ENCODE measurements around the gene CASS4. TPM values are rescaled to one million over a fixed set of nuclear protein-coding genes. Genes with fewer than 3 reads are reported as not detected.

The CASS4 gene
- total RNA-seq, 4 donors from 2014 or later: 1.1 to 1.4 (median 1.1) TPM; not detected in 1

- in situ Hi-C loops (cut with MboI; ENCODE audit: low pct_ligation_motif_present in 1 of 4, low pct_unique_long_range_greater_than_20kb in 1 of 4, low sequenced_read_pairs in 3 of 4): no loop called here
- WGBS, 2 donors (ENCODE audit: low coverage in 1 of 2): 91 to 93% methylated on average over 1 of the region's 1 CpG
- Histone ChIP-seq H3K9me3 (no peaks in the 10 kb centered on the region), H3K4me3 (no peak overlapping the region), H3K4me1 (peaks cover 0 to 6% (median 0%) of the 10 kb centered on the region in 4 donors), H3K36me3 (no peaks in the 10 kb centered on the region), H3K27ac (no peak overlapping the region), H3K27me3 (no peaks in the 10 kb centered on the region)
- DNase-seq: no peak
- TF ChIP-seq POLR2A (IDR thresholded peaks at IDR 0.05) (no peak), POLR2AphosphoS5 (IDR thresholded peaks at IDR 0.05) (no peak)
- intact Hi-C loops (cut with DNase I; ENCODE audit: low total_unique reads): no loop called here
Observed at GRCh38 chr20:56423211-56423610, 11.2 kb downstream of the CASS4 start.

DNA sequence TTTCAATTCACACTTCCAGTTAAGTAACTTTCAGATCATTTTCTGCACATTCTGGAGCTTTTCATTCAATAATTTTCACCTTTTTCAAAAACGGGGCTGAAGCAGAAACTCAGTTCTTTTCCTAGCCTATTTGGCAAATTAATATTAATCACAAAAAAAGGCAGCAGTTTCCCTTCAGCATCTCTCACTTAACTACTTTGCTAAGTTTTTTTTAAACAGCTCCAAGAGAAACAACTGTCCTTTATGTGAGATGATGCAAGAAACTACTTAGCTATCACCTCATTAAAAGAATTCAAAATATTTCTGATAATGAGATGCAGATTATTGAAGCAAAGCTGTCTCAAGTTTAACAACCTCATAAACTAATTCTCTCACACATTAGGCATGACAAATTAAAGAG, 11.8 kb downstream of the CASS4 start:
- DNase-seq: no peak
- in situ Hi-C loops (cut with MboI; ENCODE audit: low pct_ligation_motif_present in 1 of 4, low pct_unique_long_range_greater_than_20kb in 1 of 4, low sequenced_read_pairs in 3 of 4): no loop called here
- H3K36me3 ChIP-seq: no peaks in the 10 kb centered on the region
- TF ChIP-seq, protein P1, sequence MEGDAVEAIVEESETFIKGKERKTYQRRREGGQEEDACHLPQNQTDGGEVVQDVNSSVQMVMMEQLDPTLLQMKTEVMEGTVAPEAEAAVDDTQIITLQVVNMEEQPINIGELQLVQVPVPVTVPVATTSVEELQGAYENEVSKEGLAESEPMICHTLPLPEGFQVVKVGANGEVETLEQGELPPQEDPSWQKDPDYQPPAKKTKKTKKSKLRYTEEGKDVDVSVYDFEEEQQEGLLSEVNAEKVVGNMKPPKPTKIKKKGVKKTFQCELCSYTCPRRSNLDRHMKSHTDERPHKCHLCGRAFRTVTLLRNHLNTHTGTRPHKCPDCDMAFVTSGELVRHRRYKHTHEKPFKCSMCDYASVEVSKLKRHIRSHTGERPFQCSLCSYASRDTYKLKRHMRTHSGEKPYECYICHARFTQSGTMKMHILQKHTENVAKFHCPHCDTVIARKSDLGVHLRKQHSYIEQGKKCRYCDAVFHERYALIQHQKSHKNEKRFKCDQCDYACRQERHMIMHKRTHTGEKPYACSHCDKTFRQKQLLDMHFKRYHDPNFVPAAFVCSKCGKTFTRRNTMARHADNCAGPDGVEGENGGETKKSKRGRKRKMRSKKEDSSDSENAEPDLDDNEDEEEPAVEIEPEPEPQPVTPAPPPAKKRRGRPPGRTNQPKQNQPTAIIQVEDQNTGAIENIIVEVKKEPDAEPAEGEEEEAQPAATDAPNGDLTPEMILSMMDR (IDR thresholded peaks at IDR 0.05): no peak
- TF ChIP-seq POLR2AphosphoS5 (IDR thresholded peaks at IDR 0.05): no peak
- TF ChIP-seq POLR2A (IDR thresholded peaks at IDR 0.05): no peak
- no peak for TF ChIP-seq EP300 (IDR thresholded peaks at IDR 0.05; ENCODE audit: low read depth)
- H3K27ac ChIP-seq: no peak overlapping the region
- WGBS, 2 donors (ENCODE audit: low coverage in 1 of 2): 64 to 66% methylated on average over 1 of the region's 1 CpG
- no peaks in the 10 kb centered on the region for H3K27me3 ChIP-seq
- H3K9me3 ChIP-seq: no peaks in the 10 kb centered on the region
- peaks cover 0 to 6% (median 0%) of the 10 kb centered on the region in 4 donors for H3K4me1 ChIP-seq
- intact Hi-C loops (cut with DNase I; ENCODE audit: low total_unique reads): no loop called here
- H3K4me3 ChIP-seq: no peak overlapping the region

GRCh38 chr20:56424931-56425330, 12.9 kb downstream of the CASS4 start:
- in situ Hi-C loops (cut with MboI; ENCODE audit: low pct_ligation_motif_present in 1 of 4, low pct_unique_long_range_greater_than_20kb in 1 of 4, low sequenced_read_pairs in 3 of 4): no loop called here
- Histone ChIP-seq H3K27me3 (no peaks in the 10 kb centered on the region), H3K36me3 (no peaks in the 10 kb centered on the region), H3K4me3 (no peak overlapping the region), H3K4me1 (peaks cover 0 to 13% (median 0%) of the 10 kb centered on the region in 4 donors), H3K9me3 (no peaks in the 10 kb centered on the region), H3K27ac (no peak overlapping the region)
- WGBS, 2 donors (ENCODE audit: low coverage in 1 of 2): 82% methylated on average over 1 of the region's 1 CpG; no CpG with 5 or more reads in 1 of the 2 donors
- no peak for DNase-seq
- intact Hi-C loops (cut with DNase I; ENCODE audit: low total_unique reads): no loop called here
- no peak for TF ChIP-seq POLR2AphosphoS5 (IDR thresholded peaks at IDR 0.05)
- TF ChIP-seq POLR2A (IDR thresholded peaks at IDR 0.05): no peak
- TF ChIP-seq EP300 (IDR thresholded peaks at IDR 0.05; ENCODE audit: low read depth): no peak
- TF ChIP-seq, protein P1 (IDR thresholded peaks at IDR 0.05): no peak

DNA sequence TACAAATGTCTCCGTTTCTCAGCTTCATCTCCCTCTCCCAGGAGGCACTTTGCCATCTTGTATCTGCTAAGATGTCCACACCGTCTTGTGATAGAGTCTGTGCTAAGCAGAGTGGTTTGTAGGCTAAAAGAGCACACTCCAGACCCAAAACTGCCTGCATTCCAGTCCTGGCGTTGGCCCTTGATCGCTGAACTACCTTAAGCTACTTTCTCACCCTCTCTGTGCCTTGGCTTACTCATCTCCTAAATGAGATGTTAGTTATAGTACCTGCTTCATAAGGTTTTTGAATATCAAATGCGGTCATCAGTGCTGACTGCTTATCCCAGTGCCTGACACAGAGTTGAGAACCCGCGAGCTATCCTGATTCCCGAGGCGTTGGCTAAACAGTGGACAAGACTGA, 14.0 kb downstream of the CASS4 start:
- no peak overlapping the region for H3K4me3 ChIP-seq
- no peak for DNase-seq
- H3K27ac ChIP-seq: no peak overlapping the region
- intact Hi-C loops (cut with DNase I; ENCODE audit: low total_unique reads) (no loop called here), in situ Hi-C loops (cut with MboI; ENCODE audit: low pct_ligation_motif_present in 1 of 4, low pct_unique_long_range_greater_than_20kb in 1 of 4, low sequenced_read_pairs in 3 of 4) (no loop called here)
- no peak for TF ChIP-seq EP300 (IDR thresholded peaks at IDR 0.05; ENCODE audit: low read depth)
- TF ChIP-seq, protein P1 (IDR thresholded peaks at IDR 0.05): no peak
- TF ChIP-seq POLR2A (IDR thresholded peaks at IDR 0.05): no peak
- no peak for TF ChIP-seq POLR2AphosphoS5 (IDR thresholded peaks at IDR 0.05)
- H3K4me1 ChIP-seq: peaks cover 0 to 15% (median 0%) of the 10 kb centered on the region in 4 donors
- no peaks in the 10 kb centered on the region for H3K27me3 ChIP-seq
- H3K36me3 ChIP-seq: no peaks in the 10 kb centered on the region
- WGBS, 2 donors (ENCODE audit: low coverage in 1 of 2): 91 to 92% methylated on average over 2 to 9 of the region's 9 CpGs
- H3K9me3 ChIP-seq: no peaks in the 10 kb centered on the region

DNA sequence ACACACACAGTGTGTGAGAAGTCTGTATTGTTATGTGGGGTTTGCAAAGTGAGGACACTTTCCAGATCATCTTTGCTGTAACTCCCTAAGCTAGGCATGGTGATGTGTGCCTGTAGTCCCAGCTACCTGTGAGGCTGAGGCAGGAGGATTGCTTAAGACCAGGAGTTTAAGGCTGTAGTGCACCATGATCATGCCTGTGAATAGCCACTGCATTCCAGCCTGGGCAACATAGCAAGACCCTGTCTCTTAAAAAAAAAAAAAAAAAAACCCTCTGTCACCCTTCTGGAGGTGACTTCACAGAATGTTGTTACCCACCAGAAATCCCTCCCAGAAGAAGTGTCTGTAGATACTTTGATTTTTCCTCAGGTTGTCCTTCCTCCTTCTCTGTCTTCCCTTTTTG, 14.9 kb downstream of the CASS4 start:
- no peak for DNase-seq
- intact Hi-C loops (cut with DNase I; ENCODE audit: low total_unique reads) (no loop called here), in situ Hi-C loops (cut with MboI; ENCODE audit: low pct_ligation_motif_present in 1 of 4, low pct_unique_long_range_greater_than_20kb in 1 of 4, low sequenced_read_pairs in 3 of 4) (no loop called here)
- no peaks in the 10 kb centered on the region for H3K9me3 ChIP-seq
- H3K36me3 ChIP-seq: no peaks in the 10 kb centered on the region
- H3K27me3 ChIP-seq: no peaks in the 10 kb centered on the region
- TF ChIP-seq POLR2AphosphoS5 (IDR thresholded peaks at IDR 0.05): no peak
- H3K4me3 ChIP-seq: no peak overlapping the region
- peaks cover 0 to 15% (median 0%) of the 10 kb centered on the region in 4 donors for H3K4me1 ChIP-seq
- no peak overlapping the region for H3K27ac ChIP-seq

Data from transverse colon (tissue), 4 donors.